Heart right ventricle (tissue), 16 donors: ENCODE data around the gene TRAK1. TPM values are rescaled to one million over a fixed set of nuclear protein-coding genes. Genes with fewer than 3 reads are reported as not detected.

ENCODE experiments used
- ATAC-seq, 8 donors: fragments of 200-7000 bp; cut with Tn5 transposase; one replicate each; pipeline ENCODE4 v1.9.1; 2020; ENCODE audit warnings: mild to moderate bottlenecking in 8 of 8, moderate library complexity in 8 of 8, moderate number of reproducible peaks in 1 of 8
- DNase-seq, 2 donors: peaks; one replicate each; pipeline ENCODE4 v3.0.0-alpha.2; 2020
- H3K27ac ChIP-seq, 10 donors: fragments of 200-600 bp; sonication (generic) in 2 of 10; one replicate each; pipeline versions ENCODE4 v1.5.0 to v1.8.0; 2020 to 2022; ENCODE audit warnings: mild to moderate bottlenecking in 3 of 10
- H3K27me3 ChIP-seq, 7 donors: fragments of 200-600 bp; one replicate each; pipeline ENCODE4 v1.8.0; 2021 to 2022; ENCODE audit warnings: mild to moderate bottlenecking in 2 of 7
- H3K36me3 ChIP-seq, 9 donors: fragments of 200-600 bp; sonication (generic) in 1 of 9; one replicate each; pipeline versions ENCODE4 v1.5.0 to v1.8.0; 2020 to 2022; ENCODE audit warnings: mild to moderate bottlenecking in 2 of 9
- H3K4me1 ChIP-seq, 9 donors: fragments of 200-600 bp; sonication (generic) in 1 of 9; one replicate each; pipeline versions ENCODE4 v1.5.0 to v1.8.0; 2020 to 2022; ENCODE audit warnings: mild to moderate bottlenecking in 4 of 9
- H3K4me3 ChIP-seq, 10 donors: fragments of 200-600 bp; sonication (generic) in 2 of 10; one replicate each; pipeline versions ENCODE4 v1.5.0 to v1.8.0; 2020 to 2022; ENCODE audit warnings: mild to moderate bottlenecking in 7 of 10, moderate library complexity in 2 of 10
- H3K9me3 ChIP-seq, 11 donors: fragments of 200-600 bp in 10 of 11; sonication (generic) in 2 of 11; one replicate each; pipeline versions ENCODE4 v1.5.0 to v1.8.0; 2013 to 2022; ENCODE audit warnings: mild to moderate bottlenecking in 2 of 11, control low read depth in 1 of 11, moderate library complexity in 1 of 11
- CTCF ChIP-seq, 9 donors: fragments of 200-600 bp; sonication (generic) in 2 of 9; IDR thresholded peaks; one replicate each; pipeline versions ENCODE4 v1.5.0 to v1.8.0; 2021 to 2022; ENCODE audit warnings: antibody characterized with exemption in 9 of 9, mild to moderate bottlenecking in 5 of 9, moderate library complexity in 1 of 9
- WGBS, 2 donors: extraction: QIAGEN DNeasy Blood & Tissue Kit; methylation state at CpG; one replicate each; pipeline ENCODE4 v1.1.7; 2013; ENCODE audit warnings: inconsistent platforms in 1 of 2; 5-methylcytosine and 5-hydroxymethylcytosine counted together
- intact Hi-C, 10 donors: fragments of 100-400 bp; cut with DNase I; formaldehyde crosslinking; loops; one replicate each; pipeline versions ENCODE4 v1.11.1 to v1.14.2; 2022
- polyA plus RNA-seq, 2 donors: library from polyadenylated mRNA; stranded (reverse); fragments of 200-250 nt; gene quantifications; one replicate each; pipeline ENCODE4 v1.2.3, GENCODE V29; 2013
- total RNA-seq, 10 donors: library from RNA; stranded (reverse); fragmentation: NEBNext Ultra II Directional in 3 of 10; extraction: Animal tissue kit (Norgen Biotek cat#: 25700) in 3 of 10; gene quantifications; one replicate each; pipeline versions ENCODE4 v1.2.1 to v1.2.4, GENCODE V29; 2021 to 2023
- donor health status: Arrhythmogenic right ventricular cardiomyopathy.
- donor health status: ischemic (EF 13 %, LVEDD 7.1; RV severe dilation, severe dysfunction).
- donor health status: healthy with polysubstance abuse.
- donor health status: DM: no; HTN: yes; CAD: no.
- donor health status: DM: no; HTN: no; CAD: no.
- donor health status: ischemic (EF 25% LVEDD 6.9; RV normal size, moderate dysfunction).
- donor health status: ischemic (EF 25% LVEDD 5.7; RV mildly dilated, moderate dysfunction).
- donor health status: healthy.
- donor health status: DM: yes; HTN: yes; CAD: no.
- donor health status: Ischemic cardiomyopathy.
- donor health status: ischemic (EF 35%, LVEDD 5.7; RV mildly dilated, moderate dysfunction).
- donor health status: nonischemic (EF 11% LVEDD 7.7; RV severe dilation, severe dysfunction).
- donor health status: DM: yes; HTN: yes; CAD: no.
- donor health status: PGD.
- donor health status: ischemic (EF 29% LVEDD 5.4; RV normal size, mild dysfunction).
- donor health status: nonischemic (EF 23%, LVEDD 6.1; RV moderate dilation, normal function).

The TRAK1 gene
- total and polyA plus RNA-seq, 12 donors = 35.5 to 423 (median 303) TPM

- H3K27ac ChIP-seq = no peak overlapping the region
- no peaks in the 10 kb centered on the region for H3K36me3 ChIP-seq
- H3K9me3 ChIP-seq = peaks cover 0 to 10% (median 0%) of the 10 kb centered on the region in 11 donors
- intact Hi-C loops = loop anchor here in 1 of 10 donors (10.0 kb wide), 1 partner anchor 150 kb away; no protein-coding TSS in a partner anchor
- TF ChIP-seq CTCF (IDR thresholded peaks at IDR 0.05) = no peak
- WGBS, 2 donors = 63 to 86% methylated on average over 1 of the region's 1 CpG
- DNase-seq (no peak), ATAC-seq (no peak)
- H3K4me1 ChIP-seq = no peaks in the 10 kb centered on the region
- H3K27me3 ChIP-seq = peaks cover 0 to 26% (median 11%) of the 10 kb centered on the region in 7 donors
- H3K4me3 ChIP-seq = no peak overlapping the region
These were observed 184.1 kb downstream of the TRAK1 start for GRCh38 chr3:42275217-42275616.

Other genes starting within 250 kb of the TRAK1 start
- 10 to 100 TPM in 1 of 10 donors, 1 to 10 TPM in 9; 1.8 to 11.4 (median 2.9) TPM for gene ULK4, start 129.3 kb upstream of the TRAK1 start, total RNA-seq
- gene ULK4, start 129.3 kb upstream of the TRAK1 start, polyA plus RNA-seq = 1 to 10 TPM; 1.4 to 1.8 TPM
- gene CCK, start 174.8 kb downstream of the TRAK1 start, total RNA-seq = not detected
- gene CCK, start 174.8 kb downstream of the TRAK1 start, polyA plus RNA-seq = not detected